ENCODE data around the gene MYO1D. TPM values are rescaled to one million over a fixed set of nuclear protein-coding genes. Genes with fewer than 3 reads are reported as not detected.
A peak's percentile ranks its signal among the peaks of the same experiment; 100 is the strongest.

MYO1D gene
- total and polyA plus RNA-seq, 4 donors = 22.0 to 75.8 (median 61.4) TPM

- ATAC-seq (ENCODE audit: insufficient read depth, low FRiP score) = no peak
- H3K4me3 ChIP-seq = no peak overlapping the region
Measured at GRCh38 chr17:32602396-32602795, 274.5 kb downstream of the MYO1D start.

DNA sequence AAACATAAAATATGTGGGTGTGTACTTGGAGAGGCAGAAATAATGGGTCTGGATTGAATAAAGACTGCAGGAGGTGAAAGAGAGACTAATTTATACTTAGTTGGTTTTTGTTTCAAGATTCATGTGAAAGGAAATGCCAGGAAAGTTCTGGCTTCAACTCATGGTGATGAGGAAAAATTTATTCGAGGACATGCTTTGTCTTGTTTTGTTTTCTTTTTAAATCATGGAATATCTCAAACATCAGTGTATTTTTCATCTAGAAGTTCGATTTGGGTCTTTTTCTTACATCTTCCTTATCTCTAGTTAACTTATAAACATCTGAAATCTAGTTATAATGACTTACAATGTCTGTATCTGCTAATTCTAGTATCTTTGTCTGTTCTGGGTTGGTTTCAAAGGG lies 275.1 kb downstream of the MYO1D start:
- no peak for ATAC-seq (ENCODE audit: insufficient read depth, low FRiP score)
- peaks cover 0 to 4% (median 0%) of the 10 kb centered on the region in 4 donors for H3K36me3 ChIP-seq (ENCODE audit: control insufficient read depth in 4 of 4, insufficient read depth in 4 of 4, low read length in 4 of 4)

More at GRCh38 chr17:32602396-32602795, 274.5 kb downstream of the MYO1D start:
- TF ChIP-seq, protein P1, sequence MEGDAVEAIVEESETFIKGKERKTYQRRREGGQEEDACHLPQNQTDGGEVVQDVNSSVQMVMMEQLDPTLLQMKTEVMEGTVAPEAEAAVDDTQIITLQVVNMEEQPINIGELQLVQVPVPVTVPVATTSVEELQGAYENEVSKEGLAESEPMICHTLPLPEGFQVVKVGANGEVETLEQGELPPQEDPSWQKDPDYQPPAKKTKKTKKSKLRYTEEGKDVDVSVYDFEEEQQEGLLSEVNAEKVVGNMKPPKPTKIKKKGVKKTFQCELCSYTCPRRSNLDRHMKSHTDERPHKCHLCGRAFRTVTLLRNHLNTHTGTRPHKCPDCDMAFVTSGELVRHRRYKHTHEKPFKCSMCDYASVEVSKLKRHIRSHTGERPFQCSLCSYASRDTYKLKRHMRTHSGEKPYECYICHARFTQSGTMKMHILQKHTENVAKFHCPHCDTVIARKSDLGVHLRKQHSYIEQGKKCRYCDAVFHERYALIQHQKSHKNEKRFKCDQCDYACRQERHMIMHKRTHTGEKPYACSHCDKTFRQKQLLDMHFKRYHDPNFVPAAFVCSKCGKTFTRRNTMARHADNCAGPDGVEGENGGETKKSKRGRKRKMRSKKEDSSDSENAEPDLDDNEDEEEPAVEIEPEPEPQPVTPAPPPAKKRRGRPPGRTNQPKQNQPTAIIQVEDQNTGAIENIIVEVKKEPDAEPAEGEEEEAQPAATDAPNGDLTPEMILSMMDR (IDR thresholded peaks at IDR 0.05; ENCODE audit: control extremely low read depth, extremely low read depth) = no peak
- Histone ChIP-seq H3K27ac (ENCODE audit: low read depth in 1 of 2, low read length in 1 of 2) (no peak overlapping the region), H3K9ac (ENCODE audit: insufficient read depth in 1 of 2, low read length in 2 of 2) (no peak overlapping the region), H3K27me3 (ENCODE audit: control insufficient read depth in 3 of 3, insufficient read depth in 3 of 3, low read length in 2 of 3) (no peaks in the 10 kb centered on the region), H3K9me3 (ENCODE audit: control insufficient read depth in 4 of 4, insufficient read depth in 3 of 4, low read length in 3 of 4) (peaks cover 0 to 6% (median under 1%) of the 10 kb centered on the region in 4 donors), H3K4me1 (ENCODE audit: control insufficient read depth in 5 of 5, insufficient read depth in 5 of 5, low read length in 5 of 5) (peaks cover 0 to 11% (median 0%) of the 10 kb centered on the region in 5 donors), H3K36me3 (ENCODE audit: control insufficient read depth in 4 of 4, insufficient read depth in 4 of 4, low read length in 4 of 4) (peaks cover 0 to 4% (median 0%) of the 10 kb centered on the region in 4 donors)
- peak in 2 of 3 donors; percentile 60 to 85 for DNase-seq
- 85 to 86% methylated on average over 2 of the region's 2 CpGs for whole genome bisulfite sequencing, 2 donors

GRCh38 chr17:32596628-32597027 lies 280.3 kb downstream of the MYO1D start:
- TF ChIP-seq, protein P1 (IDR thresholded peaks at IDR 0.05; ENCODE audit: control extremely low read depth, extremely low read depth) = no peak
- Histone ChIP-seq H3K9ac (ENCODE audit: insufficient read depth in 1 of 2, low read length in 2 of 2) (no peak overlapping the region), H3K4me1 (ENCODE audit: control insufficient read depth in 5 of 5, insufficient read depth in 5 of 5, low read length in 5 of 5) (no peaks in the 10 kb centered on the region), H3K4me3 (no peak overlapping the region), H3K27me3 (ENCODE audit: control insufficient read depth in 3 of 3, insufficient read depth in 3 of 3, low read length in 2 of 3) (no peaks in the 10 kb centered on the region), H3K36me3 (ENCODE audit: control insufficient read depth in 4 of 4, insufficient read depth in 4 of 4, low read length in 4 of 4) (peaks cover 0 to 4% (median under 1%) of the 10 kb centered on the region in 4 donors), H3K27ac (ENCODE audit: low read depth in 1 of 2, low read length in 1 of 2) (no peak overlapping the region), H3K9me3 (ENCODE audit: control insufficient read depth in 4 of 4, insufficient read depth in 3 of 4, low read length in 3 of 4) (peaks cover 0 to 6% (median under 1%) of the 10 kb centered on the region in 4 donors)
- 80 to 82% methylated on average over 2 of the region's 2 CpGs for WGBS, 2 donors
- DNase-seq (peak in 2 of 3 donors; percentile 16 to 19), ATAC-seq (ENCODE audit: insufficient read depth, low FRiP score) (no peak)

More for the DNA sequence above, 275.1 kb downstream of the MYO1D start:
- no peak overlapping the region for H3K9ac ChIP-seq (ENCODE audit: insufficient read depth in 1 of 2, low read length in 2 of 2)
- TF ChIP-seq, protein P1 (IDR thresholded peaks at IDR 0.05; ENCODE audit: control extremely low read depth, extremely low read depth) = no peak
- WGBS, 2 donors = 63 to 72% methylated on average over 2 of the region's 2 CpGs
- H3K9me3 ChIP-seq (ENCODE audit: control insufficient read depth in 4 of 4, insufficient read depth in 3 of 4, low read length in 3 of 4) = peaks cover 0 to 6% (median under 1%) of the 10 kb centered on the region in 4 donors
- H3K4me3 ChIP-seq = no peak overlapping the region
- peaks cover 0 to 11% (median 0%) of the 10 kb centered on the region in 5 donors for H3K4me1 ChIP-seq (ENCODE audit: control insufficient read depth in 5 of 5, insufficient read depth in 5 of 5, low read length in 5 of 5)
- H3K27me3 ChIP-seq (ENCODE audit: control insufficient read depth in 3 of 3, insufficient read depth in 3 of 3, low read length in 2 of 3) = no peaks in the 10 kb centered on the region
- no peak overlapping the region for H3K27ac ChIP-seq (ENCODE audit: low read depth in 1 of 2, low read length in 1 of 2)
- DNase-seq = peak in 2 of 3 donors; percentile 75 to 80

GRCh38 chr17:32596206-32596605 lies 280.7 kb downstream of the MYO1D start:
- 87 to 95% methylated on average over 8 of the region's 8 CpGs for WGBS, 2 donors
- Histone ChIP-seq H3K4me3 (no peak overlapping the region), H3K27me3 (ENCODE audit: control insufficient read depth in 3 of 3, insufficient read depth in 3 of 3, low read length in 2 of 3) (no peaks in the 10 kb centered on the region), H3K9me3 (ENCODE audit: control insufficient read depth in 4 of 4, insufficient read depth in 3 of 4, low read length in 3 of 4) (peaks cover 0 to 6% (median under 1%) of the 10 kb centered on the region in 4 donors), H3K4me1 (ENCODE audit: control insufficient read depth in 5 of 5, insufficient read depth in 5 of 5, low read length in 5 of 5) (no peaks in the 10 kb centered on the region), H3K9ac (ENCODE audit: insufficient read depth in 1 of 2, low read length in 2 of 2) (no peak overlapping the region), H3K36me3 (ENCODE audit: control insufficient read depth in 4 of 4, insufficient read depth in 4 of 4, low read length in 4 of 4) (peaks cover 0 to 4% (median under 1%) of the 10 kb centered on the region in 4 donors), H3K27ac (ENCODE audit: low read depth in 1 of 2, low read length in 1 of 2) (no peak overlapping the region)
- TF ChIP-seq, protein P1 (IDR thresholded peaks at IDR 0.05; ENCODE audit: control extremely low read depth, extremely low read depth) = no peak
- DNase-seq = no peak
- no peak for ATAC-seq (ENCODE audit: insufficient read depth, low FRiP score)
